ENCODE data around the gene SHISA6. TPM values are rescaled to one million over a fixed set of nuclear protein-coding genes. Genes with fewer than 3 reads are reported as not detected.
"Not testable (repeated sequence)": the region's sequence is repeated elsewhere in the genome, so short reads cannot be mapped to it uniquely, and the experiment has no call there.

The SHISA6 gene
- total RNA-seq, 1 experiment from 2014 or later: 1.0 TPM

GRCh38 chr17:11302401-11303186 lies 61.6 kb downstream of the SHISA6 start:
- Histone ChIP-seq H3K4me3 (ENCODE audit: insufficient read depth, low read depth, low read length) (no peak overlapping the region), H3K36me3 (replicated peaks; ENCODE audit: control insufficient read depth, insufficient read depth, low read length) (no peaks in the 10 kb centered on the region), H3K27me3 (ENCODE audit: control insufficient read depth, insufficient read depth, low read length) (no peaks in the 10 kb centered on the region)
- DNase-seq: no peak

GRCh38 chr17:11303773-11304394 lies 62.9 kb downstream of the SHISA6 start:
- no peak for DNase-seq
- Histone ChIP-seq H3K4me3 (ENCODE audit: insufficient read depth, low read depth, low read length) (no peak overlapping the region), H3K27me3 (ENCODE audit: control insufficient read depth, insufficient read depth, low read length) (no peaks in the 10 kb centered on the region), H3K36me3 (replicated peaks; ENCODE audit: control insufficient read depth, insufficient read depth, low read length) (no peaks in the 10 kb centered on the region)

GRCh38 chr17:11304568-11304967 lies 63.6 kb downstream of the SHISA6 start:
- no peak for DNase-seq
- H3K4me3 ChIP-seq (ENCODE audit: insufficient read depth, low read depth, low read length): no peak overlapping the region
- no peaks in the 10 kb centered on the region for H3K27me3 ChIP-seq (ENCODE audit: control insufficient read depth, insufficient read depth, low read length)
- H3K36me3 ChIP-seq (replicated peaks; ENCODE audit: control insufficient read depth, insufficient read depth, low read length): no peaks in the 10 kb centered on the region

GRCh38 chr17:11305524-11305923 lies 64.5 kb downstream of the SHISA6 start:
- H3K27me3 ChIP-seq (ENCODE audit: control insufficient read depth, insufficient read depth, low read length): no peaks in the 10 kb centered on the region
- DNase-seq: no peak
- no peak overlapping the region for H3K4me3 ChIP-seq (ENCODE audit: insufficient read depth, low read depth, low read length)
- no peaks in the 10 kb centered on the region for H3K36me3 ChIP-seq (replicated peaks; ENCODE audit: control insufficient read depth, insufficient read depth, low read length)

- Histone ChIP-seq H3K27me3 (ENCODE audit: control insufficient read depth, insufficient read depth, low read length) (no peaks in the 10 kb centered on the region), H3K4me3 (ENCODE audit: insufficient read depth, low read depth, low read length) (no peak overlapping the region), H3K36me3 (replicated peaks; ENCODE audit: control insufficient read depth, insufficient read depth, low read length) (no peaks in the 10 kb centered on the region)
- DNase-seq: no peak
These were observed 67.5 kb downstream of the SHISA6 start for GRCh38 chr17:11308531-11308930.

- H3K4me3 ChIP-seq (ENCODE audit: insufficient read depth, low read depth, low read length): no peak overlapping the region
- H3K27me3 ChIP-seq (ENCODE audit: control insufficient read depth, insufficient read depth, low read length): no peaks in the 10 kb centered on the region
- no peaks in the 10 kb centered on the region for H3K36me3 ChIP-seq (replicated peaks; ENCODE audit: control insufficient read depth, insufficient read depth, low read length)
- DNase-seq: no peak
These were observed 68.0 kb downstream of the SHISA6 start for GRCh38 chr17:11309033-11309432.

GRCh38 chr17:11309850-11310249 lies 68.8 kb downstream of the SHISA6 start:
- no peak overlapping the region for H3K4me3 ChIP-seq (ENCODE audit: insufficient read depth, low read depth, low read length)
- no peaks in the 10 kb centered on the region for H3K27me3 ChIP-seq (ENCODE audit: control insufficient read depth, insufficient read depth, low read length)
- no peak for DNase-seq
- no peaks in the 10 kb centered on the region for H3K36me3 ChIP-seq (replicated peaks; ENCODE audit: control insufficient read depth, insufficient read depth, low read length)

GRCh38 chr17:11316451-11316850 lies 75.4 kb downstream of the SHISA6 start:
- DNase-seq; H3K4me3 ChIP-seq (ENCODE audit: insufficient read depth, low read depth, low read length); H3K36me3 ChIP-seq (replicated peaks; ENCODE audit: control insufficient read depth, insufficient read depth, low read length); H3K27me3 ChIP-seq (ENCODE audit: control insufficient read depth, insufficient read depth, low read length): not testable (repeated sequence)

- H3K27me3 ChIP-seq (ENCODE audit: control insufficient read depth, insufficient read depth, low read length): no peaks in the 10 kb centered on the region
- no peaks in the 10 kb centered on the region for H3K36me3 ChIP-seq (replicated peaks; ENCODE audit: control insufficient read depth, insufficient read depth, low read length)
- no peak for DNase-seq
- H3K4me3 ChIP-seq (ENCODE audit: insufficient read depth, low read depth, low read length): no peak overlapping the region
These were observed 77.2 kb downstream of the SHISA6 start for GRCh38 chr17:11318207-11318606.

- H3K4me3 ChIP-seq (ENCODE audit: insufficient read depth, low read depth, low read length): no peak overlapping the region
- no peaks in the 10 kb centered on the region for H3K36me3 ChIP-seq (replicated peaks; ENCODE audit: control insufficient read depth, insufficient read depth, low read length)
- no peak for DNase-seq
- H3K27me3 ChIP-seq (ENCODE audit: control insufficient read depth, insufficient read depth, low read length): no peaks in the 10 kb centered on the region
These were observed 78.9 kb downstream of the SHISA6 start for GRCh38 chr17:11319894-11320293.

- H3K36me3 ChIP-seq (replicated peaks; ENCODE audit: control insufficient read depth, insufficient read depth, low read length): no peaks in the 10 kb centered on the region
- no peak for DNase-seq
- no peaks in the 10 kb centered on the region for H3K27me3 ChIP-seq (ENCODE audit: control insufficient read depth, insufficient read depth, low read length)
- no peak overlapping the region for H3K4me3 ChIP-seq (ENCODE audit: insufficient read depth, low read depth, low read length)
These were observed 83.0 kb downstream of the SHISA6 start for GRCh38 chr17:11324021-11324420.

GRCh38 chr17:11324846-11325420 lies 83.9 kb downstream of the SHISA6 start:
- H3K36me3 ChIP-seq (replicated peaks; ENCODE audit: control insufficient read depth, insufficient read depth, low read length): no peaks in the 10 kb centered on the region
- DNase-seq: no peak
- H3K4me3 ChIP-seq (ENCODE audit: insufficient read depth, low read depth, low read length): no peak overlapping the region
- no peaks in the 10 kb centered on the region for H3K27me3 ChIP-seq (ENCODE audit: control insufficient read depth, insufficient read depth, low read length)

GRCh38 chr17:11326492-11326891 lies 85.5 kb downstream of the SHISA6 start:
- no peaks in the 10 kb centered on the region for H3K36me3 ChIP-seq (replicated peaks; ENCODE audit: control insufficient read depth, insufficient read depth, low read length)
- no peak for DNase-seq
- H3K27me3 ChIP-seq (ENCODE audit: control insufficient read depth, insufficient read depth, low read length): no peaks in the 10 kb centered on the region
- H3K4me3 ChIP-seq (ENCODE audit: insufficient read depth, low read depth, low read length): no peak overlapping the region

- H3K4me3 ChIP-seq (ENCODE audit: insufficient read depth, low read depth, low read length): no peak overlapping the region
- no peak for DNase-seq
- no peaks in the 10 kb centered on the region for H3K27me3 ChIP-seq (ENCODE audit: control insufficient read depth, insufficient read depth, low read length)
- no peaks in the 10 kb centered on the region for H3K36me3 ChIP-seq (replicated peaks; ENCODE audit: control insufficient read depth, insufficient read depth, low read length)
These were observed 87.8 kb downstream of the SHISA6 start for GRCh38 chr17:11328770-11329169.

- no peak overlapping the region for H3K4me3 ChIP-seq (ENCODE audit: insufficient read depth, low read depth, low read length)
- H3K36me3 ChIP-seq (replicated peaks; ENCODE audit: control insufficient read depth, insufficient read depth, low read length): no peaks in the 10 kb centered on the region
- no peak for DNase-seq
- no peaks in the 10 kb centered on the region for H3K27me3 ChIP-seq (ENCODE audit: control insufficient read depth, insufficient read depth, low read length)
These were observed 89.0 kb downstream of the SHISA6 start for GRCh38 chr17:11330006-11330405.
